Activated naive CD4-positive, alpha-beta T cell treated with anti-CD3 and anti-CD28 coated beads, Interleukin-2, amount 50 U/mL, for 24 hours (primary cell): ENCODE measurements around the gene ZNF793.
A peak's percentile ranks its signal among the peaks of the same experiment; 100 is the strongest.

Experiments used
- H3K27ac Mint-ChIP-seq: one replicate; pipeline ENCODE4 v1.8.0; 2021; ENCODE audit warnings: mild to moderate bottlenecking, mixed read lengths
- H3K27me3 Mint-ChIP-seq: one replicate; pipeline ENCODE4 v1.8.0; 2021; ENCODE audit warnings: mixed read lengths
- H3K36me3 Mint-ChIP-seq: one replicate; pipeline ENCODE4 v1.8.0; 2021; ENCODE audit warnings: mixed read lengths
- H3K4me1 Mint-ChIP-seq: one replicate; pipeline ENCODE4 v1.8.0; 2021; ENCODE audit warnings: mixed read lengths
- H3K4me3 Mint-ChIP-seq: one replicate; pipeline ENCODE4 v1.8.0; 2021; ENCODE audit warnings: mild to moderate bottlenecking, mixed read lengths
- H3K9me3 Mint-ChIP-seq: one replicate; pipeline ENCODE4 v1.8.0; 2021; ENCODE audit warnings: mixed read lengths

ZNF793 gene

GRCh38 chr19:37519890-37520289 lies 13.2 kb downstream of the ZNF793 start:
- Mint-ChIP-seq H3K9me3 (peaks cover 16% of the 10 kb centered on the region), H3K36me3 (peaks cover 49% of the 10 kb centered on the region), H3K27ac (no peak overlapping the region)

DNA sequence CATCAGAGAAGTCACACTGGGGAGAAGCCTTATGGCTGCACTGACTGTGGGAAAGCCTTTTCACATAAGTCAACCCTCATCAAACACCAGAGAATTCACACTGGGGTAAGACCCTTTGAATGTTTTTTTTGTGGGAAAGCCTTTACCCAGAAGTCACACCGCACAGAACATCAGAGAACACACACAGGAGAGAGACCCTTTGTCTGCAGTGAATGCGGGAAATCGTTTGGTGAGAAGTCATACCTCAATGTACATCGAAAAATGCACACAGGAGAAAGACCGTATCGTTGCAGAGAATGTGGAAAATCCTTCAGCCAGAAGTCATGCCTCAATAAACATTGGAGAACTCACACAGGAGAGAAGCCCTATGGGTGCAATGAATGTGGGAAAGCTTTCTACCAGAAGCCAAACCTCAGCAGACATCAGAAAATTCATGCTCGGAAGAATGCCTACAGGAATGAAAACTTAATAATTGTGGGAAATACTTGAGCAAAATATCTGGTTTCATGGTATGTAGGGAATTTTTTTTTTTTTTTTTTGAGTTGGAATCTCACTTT lies 30.7 kb downstream of the ZNF793 start:
- Mint-ChIP-seq H3K27ac (no peak overlapping the region), H3K4me3 (no peak overlapping the region), H3K9me3 (peaks cover 31% of the 10 kb centered on the region), H3K27me3 (no peaks in the 10 kb centered on the region), H3K4me1 (no peaks in the 10 kb centered on the region), H3K36me3 (peaks cover 47% of the 10 kb centered on the region)

More at GRCh38 chr19:37519890-37520289, 13.2 kb downstream of the ZNF793 start:
- Mint-ChIP-seq H3K4me1 (no peaks in the 10 kb centered on the region), H3K4me3 (no peak overlapping the region), H3K27me3 (no peaks in the 10 kb centered on the region)

DNA sequence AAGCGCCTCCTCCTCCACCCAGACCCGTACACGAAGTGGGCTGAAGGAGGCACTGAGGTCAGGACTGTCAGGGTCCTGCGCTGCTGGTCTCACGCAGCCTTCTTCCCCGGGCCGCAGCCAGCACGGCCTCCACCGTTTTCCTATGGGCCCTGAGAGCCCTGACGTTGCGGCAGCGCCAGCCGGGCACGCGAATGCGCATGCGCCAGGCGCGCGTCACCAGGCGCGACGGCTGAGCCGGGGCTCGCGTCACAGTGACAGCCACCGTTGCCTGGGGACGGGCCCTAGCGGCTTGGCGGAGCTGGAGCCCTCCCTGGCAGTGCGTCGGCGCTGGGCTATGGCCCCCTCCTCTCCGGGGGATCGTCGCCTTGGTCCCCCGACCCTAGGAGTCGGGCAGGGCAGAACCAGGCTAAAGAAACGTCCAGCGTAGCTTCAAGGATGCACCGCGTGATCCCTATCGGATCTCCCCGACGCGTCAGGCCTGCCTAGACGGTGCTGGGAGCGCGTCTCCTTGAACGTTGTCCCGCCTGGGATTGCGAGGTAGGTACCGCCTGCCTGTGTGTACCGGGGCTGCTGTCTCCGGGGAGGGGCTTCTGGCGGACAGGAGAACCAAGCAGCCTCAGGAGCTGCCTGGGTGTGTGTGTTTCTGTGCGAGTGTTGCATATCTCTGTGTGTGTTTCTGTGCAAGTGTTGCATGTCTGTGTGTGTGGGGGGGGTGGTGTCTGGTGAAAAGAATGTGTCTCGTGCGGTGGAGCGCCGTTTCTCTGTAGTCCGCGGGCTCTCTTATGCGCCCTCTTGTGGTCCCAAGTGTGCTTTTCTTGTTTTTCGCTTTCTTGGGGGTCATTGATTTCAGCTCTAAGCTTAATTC lies 44.6 kb downstream of the ZNF793 start:
- peaks cover 28% of the 10 kb centered on the region for H3K36me3 Mint-ChIP-seq
- peak overlapping the region; percentile 84 for H3K4me3 Mint-ChIP-seq
- peaks cover 20% of the 10 kb centered on the region for H3K9me3 Mint-ChIP-seq
- H3K27ac Mint-ChIP-seq = no peak overlapping the region
- H3K27me3 Mint-ChIP-seq = no peaks in the 10 kb centered on the region
- H3K4me1 Mint-ChIP-seq = peaks cover 5% of the 10 kb centered on the region

DNA sequence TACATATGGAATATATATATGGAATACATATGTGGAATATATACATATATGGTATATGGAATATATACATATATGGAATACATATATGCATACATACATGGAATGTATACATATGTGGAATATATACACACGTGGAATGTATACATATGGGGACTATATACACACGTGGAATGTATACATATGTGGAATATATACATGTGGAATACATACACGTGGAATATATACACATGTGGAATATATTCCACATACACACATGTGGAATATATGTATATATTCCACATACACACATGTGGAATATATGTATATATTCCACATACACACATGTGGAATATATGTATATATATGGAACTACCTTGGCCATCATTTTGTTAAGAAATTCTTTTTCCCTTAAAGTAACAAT lies 56.8 kb downstream of the ZNF793 start:
- no peaks in the 10 kb centered on the region for H3K27me3 Mint-ChIP-seq
- H3K4me3 Mint-ChIP-seq = no peak overlapping the region
- no peak overlapping the region for H3K27ac Mint-ChIP-seq
- peaks cover 61% of the 10 kb centered on the region for H3K36me3 Mint-ChIP-seq
- H3K4me1 Mint-ChIP-seq = no peaks in the 10 kb centered on the region
- peaks cover 29% of the 10 kb centered on the region for H3K9me3 Mint-ChIP-seq

- H3K9me3 Mint-ChIP-seq = peaks cover 34% of the 10 kb centered on the region
- no peaks in the 10 kb centered on the region for H3K4me1 Mint-ChIP-seq
Observed at GRCh38 chr19:37564624-37565369, 58.1 kb downstream of the ZNF793 start.

GRCh38 chr19:37565370-37565669 lies 58.6 kb downstream of the ZNF793 start:
- H3K27me3 Mint-ChIP-seq = no peaks in the 10 kb centered on the region
- H3K4me1 Mint-ChIP-seq = no peaks in the 10 kb centered on the region
- no peak overlapping the region for H3K27ac Mint-ChIP-seq
- H3K4me3 Mint-ChIP-seq = no peak overlapping the region
- H3K9me3 Mint-ChIP-seq = peaks cover 39% of the 10 kb centered on the region
- peaks cover 69% of the 10 kb centered on the region for H3K36me3 Mint-ChIP-seq

More at GRCh38 chr19:37564624-37565369, 58.1 kb downstream of the ZNF793 start:
- Mint-ChIP-seq H3K27me3 (no peaks in the 10 kb centered on the region), H3K27ac (no peak overlapping the region), H3K36me3 (peaks cover 64% of the 10 kb centered on the region), H3K4me3 (no peak overlapping the region)

DNA sequence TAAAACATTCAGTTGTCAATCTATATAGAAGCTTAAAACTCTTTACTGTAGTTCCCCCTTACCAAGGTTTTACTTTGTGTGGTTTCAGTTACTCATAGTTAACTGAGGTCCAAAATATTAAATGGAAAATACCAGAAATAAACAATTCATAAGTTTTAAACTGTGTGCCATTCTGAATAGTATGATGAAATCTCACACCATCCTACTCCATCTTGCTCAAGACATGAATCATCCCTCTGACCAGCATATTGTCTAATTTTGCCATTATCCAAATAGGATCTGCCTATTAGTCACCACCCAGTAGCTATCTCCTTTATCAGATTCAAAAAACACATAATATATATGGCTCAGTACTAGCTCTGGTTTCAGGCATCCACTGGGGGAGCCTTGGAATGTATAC lies 65.5 kb downstream of the ZNF793 start:
- Mint-ChIP-seq H3K36me3 (peaks cover 62% of the 10 kb centered on the region), H3K27me3 (no peaks in the 10 kb centered on the region), H3K9me3 (peaks cover 45% of the 10 kb centered on the region), H3K4me1 (no peaks in the 10 kb centered on the region), H3K27ac (no peak overlapping the region), H3K4me3 (no peak overlapping the region)

- H3K27ac Mint-ChIP-seq = no peak overlapping the region
- peaks cover 27% of the 10 kb centered on the region for H3K9me3 Mint-ChIP-seq
- H3K36me3 Mint-ChIP-seq = peaks cover 59% of the 10 kb centered on the region
- H3K4me1 Mint-ChIP-seq = peaks cover 4% of the 10 kb centered on the region
- no peaks in the 10 kb centered on the region for H3K27me3 Mint-ChIP-seq
- H3K4me3 Mint-ChIP-seq = no peak overlapping the region
Observed at GRCh38 chr19:37583340-37583739, 76.6 kb downstream of the ZNF793 start.
